Activated CD4-positive, alpha-beta T cell treated with anti-CD3 and anti-CD28 coated beads, Interleukin-2, amount 50 U/mL, for 16 hours (primary cell): ENCODE data around the gene FNDC3A.
"Not testable (repeated sequence)": the region's sequence is repeated elsewhere in the genome, so short reads cannot be mapped to it uniquely, and the experiment has no call there.

Source experiments
- DNase-seq: peaks from one replicate; pipeline ENCODE4 v3.0.0-alpha.2; 2020

FNDC3A gene

DNA sequence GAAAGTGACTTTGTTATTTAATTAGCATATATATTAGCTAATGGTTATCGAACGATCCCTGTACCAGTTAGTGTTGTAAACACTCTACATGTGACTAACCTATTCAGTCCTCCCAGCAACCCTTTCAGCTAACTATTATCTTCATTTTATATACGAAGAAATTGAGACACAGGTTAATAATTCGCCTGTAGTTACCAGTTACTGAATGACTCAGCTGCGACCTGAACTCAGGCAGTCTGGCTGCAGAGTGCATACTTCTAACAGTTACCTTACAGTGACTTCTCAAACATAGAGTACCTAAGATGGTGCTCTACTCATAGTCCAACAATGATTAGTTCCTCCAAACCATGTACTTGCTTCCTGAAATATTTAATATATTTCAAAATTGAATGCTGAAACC, 117.7 kb downstream of the FNDC3A start:
- no peak for DNase-seq

DNA sequence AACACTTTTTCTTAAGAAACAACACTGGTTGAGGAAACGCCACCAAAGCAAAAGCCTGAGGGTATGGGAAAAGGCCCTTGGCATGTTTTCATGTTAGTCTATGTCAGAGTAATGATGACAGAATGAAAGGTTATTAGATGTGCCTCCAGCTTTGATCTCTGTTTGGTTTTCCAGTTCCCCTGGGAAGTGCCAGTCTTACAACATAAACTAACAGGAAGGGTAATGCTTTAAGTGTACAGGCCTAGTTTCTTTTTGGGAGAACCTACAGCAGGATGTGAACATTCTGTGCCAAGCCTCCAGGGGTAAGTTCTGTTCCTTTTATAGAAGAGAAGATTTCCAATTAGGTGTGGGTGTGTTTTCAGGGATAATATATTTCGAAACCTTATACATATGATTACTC, 121.7 kb downstream of the FNDC3A start:
- no peak for DNase-seq

DNA sequence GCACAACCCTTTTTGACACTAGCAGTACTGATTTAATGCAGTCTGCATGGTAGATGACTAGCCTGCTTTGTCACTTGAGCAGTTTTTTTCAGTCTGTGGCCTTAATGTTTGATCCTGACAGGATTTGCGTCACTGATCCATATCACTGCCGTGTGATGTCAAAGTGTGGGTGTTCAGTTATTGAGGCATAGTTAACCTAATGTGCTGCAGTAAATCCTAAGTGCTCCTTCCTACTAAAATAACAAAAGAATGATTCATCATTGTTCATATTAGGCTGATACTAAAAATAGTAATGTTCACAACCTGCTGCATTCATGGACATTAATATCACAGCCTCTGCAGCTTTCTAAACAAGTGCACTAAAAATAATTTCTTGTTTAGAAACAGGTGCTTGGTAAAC, 122.5 kb downstream of the FNDC3A start:
- no peak for DNase-seq

DNA sequence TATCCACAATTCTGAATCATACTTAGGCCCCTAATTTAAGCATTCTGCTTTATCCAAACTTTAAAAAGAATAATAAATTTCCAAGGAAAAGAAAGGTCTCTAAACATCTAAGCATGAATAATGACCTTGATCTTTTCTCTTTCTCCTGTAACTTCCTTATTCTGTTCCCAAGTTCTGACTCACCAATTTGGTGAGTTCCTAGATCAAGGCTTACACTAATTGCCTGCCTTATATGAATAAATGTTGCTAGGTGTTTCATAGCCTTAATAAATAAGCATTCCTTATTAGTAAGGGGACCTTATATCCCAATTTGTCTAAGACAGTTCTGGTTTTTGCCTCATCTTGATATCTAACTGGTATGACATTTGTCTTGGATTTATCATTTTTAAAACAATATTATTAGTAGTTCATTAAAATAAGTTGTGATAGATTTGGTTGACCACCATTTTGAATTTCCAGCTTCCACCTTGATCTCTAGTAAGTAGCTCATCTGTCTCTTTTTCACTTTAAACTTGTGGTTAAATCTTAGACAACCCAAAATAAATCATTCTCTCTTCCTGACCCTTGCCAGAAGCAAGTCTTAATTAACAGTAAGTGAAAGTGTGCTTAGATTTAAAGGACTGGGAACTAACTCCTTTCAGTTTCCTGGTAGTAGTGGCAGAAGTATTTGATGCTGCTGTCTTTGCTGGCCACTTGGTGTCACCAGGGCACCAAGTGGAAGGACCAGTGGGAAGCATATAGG, 123.2 kb downstream of the FNDC3A start:
- DNase-seq: no peak

DNA sequence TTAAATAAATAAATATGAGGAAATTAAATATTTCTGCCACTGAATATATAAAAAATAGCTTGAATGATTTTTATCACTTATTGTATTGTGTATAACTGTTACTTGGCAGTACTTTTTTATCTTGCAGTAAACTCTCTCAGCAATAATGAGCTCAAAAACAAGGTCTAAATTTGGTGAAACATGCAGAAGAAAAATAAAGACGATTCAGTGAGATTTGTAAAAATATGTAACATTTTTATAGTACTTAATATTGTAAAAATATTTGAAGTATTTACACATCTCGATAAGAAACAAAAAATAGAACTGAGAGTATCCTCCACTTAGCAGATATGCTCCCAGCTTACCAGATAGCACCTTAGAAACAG, 123.8 kb downstream of the FNDC3A start:
- DNase-seq: no peak

GRCh38 chr13:49100637-49101570, 125.2 kb downstream of the FNDC3A start:
- no peak for DNase-seq

- DNase-seq: no peak
These were observed 132.5 kb downstream of the FNDC3A start for GRCh38 chr13:49108196-49108595.

DNA sequence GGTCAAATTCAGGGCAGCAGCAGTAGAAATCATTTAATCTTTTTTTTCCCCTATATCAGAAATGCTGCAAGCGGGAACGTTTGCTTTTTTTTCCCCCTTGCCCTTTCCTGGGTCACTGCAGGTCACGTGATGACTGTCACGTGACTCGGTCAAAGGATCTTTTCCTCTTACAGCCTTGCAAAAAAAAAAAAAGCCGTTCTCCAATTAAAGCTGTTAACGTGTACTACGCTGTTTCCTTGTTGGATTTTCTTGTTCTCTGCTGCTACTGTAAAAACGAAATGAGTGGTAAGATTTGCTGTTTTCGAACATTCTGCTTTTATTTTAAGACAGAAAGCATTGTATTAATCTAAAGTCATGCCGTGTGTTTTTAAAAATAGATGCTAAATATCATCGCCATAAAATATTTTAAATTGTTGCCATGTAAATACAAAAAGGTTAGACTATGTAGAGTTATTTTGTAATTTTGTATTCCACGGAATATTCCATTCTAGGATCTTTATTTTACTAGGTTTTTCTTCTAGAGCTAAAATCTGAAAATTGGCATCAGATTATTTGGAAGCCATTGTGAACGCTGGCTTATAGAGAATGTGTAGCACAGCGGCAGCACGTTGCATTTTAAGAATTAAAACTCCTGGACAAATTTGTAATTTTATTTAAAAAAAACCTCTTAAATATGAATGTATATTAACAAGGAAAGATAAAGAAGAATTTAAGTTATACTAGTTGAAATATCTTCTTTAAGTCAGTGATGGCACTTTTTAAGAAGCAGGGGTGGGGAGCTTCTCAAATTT, 134.6 kb downstream of the FNDC3A start:
- peak; percentile 79 for DNase-seq

DNA sequence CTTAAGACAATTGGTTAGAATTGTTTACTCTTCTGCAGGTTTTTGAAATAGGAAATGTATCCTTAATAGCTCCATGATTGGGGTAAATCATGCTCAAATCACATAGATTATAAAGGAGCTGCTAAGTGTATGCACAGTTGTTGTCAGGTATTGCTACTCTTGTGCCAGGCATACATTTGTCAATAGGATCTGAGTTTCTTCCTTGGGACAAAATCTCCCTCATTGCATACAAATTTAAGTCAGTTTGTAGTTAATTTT, 135.1 kb downstream of the FNDC3A start:
- no peak for DNase-seq

GRCh38 chr13:49112782-49113525, 137.2 kb downstream of the FNDC3A start:
- no peak for DNase-seq

DNA sequence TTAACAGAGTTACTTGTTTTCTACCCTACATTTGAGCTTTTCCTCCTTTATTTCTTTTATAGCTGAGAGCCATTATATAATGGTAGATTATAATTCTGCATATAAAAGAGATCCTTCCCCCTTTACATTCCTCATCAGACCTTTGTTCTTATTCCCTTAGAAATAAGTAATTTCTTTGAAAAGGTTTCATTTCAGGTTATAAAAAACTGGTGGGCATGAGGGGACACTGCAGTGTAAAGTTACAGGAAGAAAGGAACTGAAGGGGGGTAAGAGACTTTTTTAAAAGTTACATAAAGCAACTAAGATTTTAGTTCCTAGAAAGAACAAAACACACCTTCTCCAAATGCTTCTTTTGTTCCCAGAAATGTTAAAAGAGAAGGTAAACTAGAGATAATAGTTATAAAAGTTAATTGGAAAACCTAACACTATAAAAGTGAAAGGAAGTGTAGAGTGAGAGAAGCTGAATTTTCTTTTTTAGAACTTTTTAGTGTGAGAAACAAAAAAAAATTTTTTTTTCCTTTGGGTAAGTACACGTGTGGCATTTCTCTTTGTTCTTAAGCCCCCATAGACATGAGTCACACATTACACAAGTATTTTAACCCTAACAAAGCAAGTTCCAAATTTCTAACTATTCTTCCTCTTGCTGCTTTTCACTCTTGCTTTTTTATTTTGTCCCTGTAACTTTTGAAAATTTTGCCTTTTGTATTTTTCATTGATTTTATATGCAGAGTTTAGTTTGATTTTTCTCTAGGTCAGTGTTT, 138.0 kb downstream of the FNDC3A start:
- DNase-seq: no peak

DNA sequence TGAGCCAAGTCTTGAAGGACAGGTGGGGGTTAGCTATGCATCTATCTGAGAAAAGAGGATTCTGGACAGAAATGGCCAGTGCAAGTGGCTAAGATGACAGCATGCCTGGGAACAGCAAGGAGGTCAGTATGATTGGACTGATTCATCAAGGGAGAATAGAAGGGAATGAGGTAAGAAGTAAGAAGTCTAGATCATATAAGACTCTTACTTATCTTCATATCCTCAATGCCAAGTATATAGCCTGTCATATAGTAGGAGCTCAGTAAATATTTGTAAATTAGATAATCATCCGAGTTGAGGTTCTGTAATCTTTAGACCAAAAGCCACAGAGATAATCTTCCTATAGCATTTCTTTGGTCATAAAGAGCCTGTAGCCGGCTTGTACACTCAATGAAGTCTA, 141.2 kb downstream of the FNDC3A start:
- DNase-seq: no peak

DNA sequence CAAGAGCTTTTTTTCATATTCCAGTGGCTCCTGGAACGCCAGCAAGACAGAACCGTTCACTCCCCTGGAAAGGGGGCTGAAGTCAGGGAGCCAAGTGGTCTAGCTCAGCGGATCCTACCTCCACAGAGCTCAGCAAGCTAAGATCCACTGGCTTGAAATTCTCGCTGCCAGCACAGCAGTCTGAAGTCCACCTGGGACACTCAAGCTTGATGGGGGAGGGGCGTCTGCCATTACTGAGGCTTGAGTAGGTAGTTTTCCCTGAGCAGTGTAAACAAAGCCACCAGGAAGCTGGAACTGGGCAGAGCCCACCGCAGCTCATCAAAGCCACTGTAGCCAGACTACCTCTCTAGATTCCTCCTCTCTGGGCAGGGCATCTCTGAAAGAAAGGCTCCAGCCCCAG, 142.7 kb downstream of the FNDC3A start:
- not testable (repeated sequence) for DNase-seq

DNA sequence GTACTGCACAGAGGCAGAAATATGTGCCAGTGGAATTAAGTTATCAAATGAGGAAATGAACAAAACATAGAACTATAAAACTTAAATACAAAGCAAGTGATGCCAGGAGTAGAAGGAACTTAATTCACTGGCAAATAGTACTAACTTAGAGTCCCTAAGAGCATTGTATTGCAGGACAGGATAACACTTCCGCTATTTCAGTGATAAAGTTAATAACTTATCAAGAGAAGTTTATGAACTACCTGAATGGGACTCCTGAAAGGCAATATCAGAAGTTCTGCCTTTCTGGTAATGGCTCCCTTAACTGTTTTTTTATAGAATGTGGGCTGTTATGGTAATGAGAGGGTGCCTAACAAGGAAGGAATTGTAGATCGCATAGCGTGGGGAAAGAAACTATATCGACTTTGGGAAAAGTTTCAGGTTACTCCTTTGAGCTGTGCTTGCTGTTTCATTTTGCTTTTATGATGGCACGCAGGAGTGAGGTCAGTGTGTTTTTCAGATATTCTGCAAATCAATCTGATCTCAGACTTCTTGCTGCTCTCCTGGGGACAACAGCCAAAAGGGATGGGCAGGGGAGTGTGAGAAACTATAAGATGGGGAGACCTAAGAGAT, 149.1 kb downstream of the FNDC3A start:
- DNase-seq: no peak

DNA sequence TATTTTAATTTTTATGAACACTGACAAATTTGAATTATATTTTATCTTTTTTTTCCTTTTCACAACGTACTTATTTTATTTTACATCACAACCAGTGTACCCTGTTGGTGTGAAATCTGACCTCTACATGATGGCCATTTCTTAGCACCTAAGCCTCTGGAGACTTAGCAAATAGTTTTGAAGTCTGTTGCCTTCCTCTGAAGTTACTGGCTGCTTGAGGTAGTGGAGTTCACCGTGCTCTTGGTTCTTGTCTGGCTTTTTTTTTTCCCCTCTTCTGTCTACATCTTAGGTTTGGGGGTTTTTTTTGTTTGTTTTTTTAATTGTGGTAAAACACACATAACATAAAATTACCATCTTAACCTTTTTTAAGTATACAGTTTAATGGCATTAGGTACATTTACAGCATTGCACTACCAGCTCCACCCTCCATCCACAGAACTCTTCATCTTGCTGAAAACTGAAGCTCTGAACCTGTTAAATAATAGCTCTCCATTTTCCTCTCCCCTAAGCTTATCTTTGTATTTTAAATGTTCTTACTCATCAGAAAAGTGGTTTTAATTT, 150.3 kb downstream of the FNDC3A start:
- no peak for DNase-seq

- DNase-seq: no peak
These were observed 156.8 kb downstream of the FNDC3A start for GRCh38 chr13:49132479-49133002.

DNA sequence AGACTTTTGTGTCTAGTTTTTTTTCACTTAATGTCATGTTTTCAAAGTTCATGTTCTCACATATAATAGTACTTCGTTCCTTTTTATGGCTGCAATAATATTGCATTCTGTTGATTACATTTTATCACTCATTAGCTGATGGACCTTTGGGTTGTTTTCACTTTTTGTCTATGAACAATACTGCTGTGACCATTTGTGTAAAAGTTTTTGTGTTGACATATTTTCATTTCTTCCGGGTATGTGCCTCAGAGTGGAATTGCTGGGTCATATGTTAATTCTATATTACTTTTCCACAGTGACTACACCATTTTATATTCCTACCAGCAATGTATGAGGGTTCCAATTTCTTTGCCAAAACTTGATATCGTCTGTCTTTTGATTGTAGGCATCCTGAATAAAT, 158.6 kb downstream of the FNDC3A start:
- no peak for DNase-seq

DNA sequence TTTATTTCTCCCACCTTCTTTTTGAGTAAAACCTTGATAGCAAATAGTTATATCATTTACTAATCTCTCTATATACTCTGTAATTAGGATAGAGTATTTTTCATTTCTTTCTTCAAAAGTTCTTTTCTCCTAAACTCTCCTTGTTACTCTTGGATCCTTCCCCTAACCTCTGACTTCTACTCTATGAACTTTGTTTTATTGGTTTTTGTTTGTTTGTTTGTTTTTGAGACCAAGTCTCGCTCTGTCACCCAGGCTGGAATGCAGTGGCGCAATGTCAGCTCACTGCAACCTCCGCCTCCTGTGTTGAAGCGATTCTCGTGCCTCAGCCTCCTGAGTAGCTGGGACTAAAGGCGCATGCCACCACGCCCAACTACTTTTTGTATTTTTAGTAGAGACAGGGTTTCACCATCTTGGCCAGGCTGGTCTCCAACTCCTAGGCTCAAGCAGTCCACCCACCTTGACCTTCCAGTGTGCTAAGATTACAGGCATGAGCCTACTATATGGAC, 161.5 kb downstream of the FNDC3A start:
- not testable (repeated sequence) for DNase-seq

DNA sequence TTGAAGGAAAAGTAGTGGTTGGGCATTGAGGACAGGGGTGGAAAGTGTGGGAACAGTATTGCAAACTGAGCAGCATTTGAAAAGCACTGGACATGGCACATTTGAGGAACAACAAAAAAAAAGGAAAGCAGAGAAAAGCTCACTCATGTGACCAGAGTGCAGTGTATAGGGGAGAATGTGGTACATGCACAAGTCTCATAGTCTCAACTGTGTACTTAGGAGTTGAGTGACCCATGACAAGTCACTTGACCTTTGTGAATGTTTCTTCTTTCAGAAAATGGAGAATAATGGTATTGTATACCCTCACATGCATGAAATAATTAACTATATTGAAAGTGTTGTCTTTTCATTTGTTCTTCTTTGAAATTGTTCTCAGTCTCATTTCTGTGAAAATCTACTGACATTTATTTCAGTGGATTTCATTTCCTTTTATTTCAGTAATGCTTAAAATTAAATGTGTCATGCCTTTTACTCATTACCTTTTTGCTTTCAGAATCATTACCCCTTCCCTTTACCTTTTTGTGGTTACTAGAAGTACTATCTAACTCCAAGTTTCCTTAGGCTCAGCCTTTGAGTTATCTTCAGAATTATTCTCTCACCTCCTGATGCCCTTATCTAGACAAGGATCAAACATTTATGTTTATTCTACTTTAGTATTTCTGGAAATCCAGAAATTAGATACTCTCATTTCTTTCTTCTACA, 165.3 kb downstream of the FNDC3A start:
- no peak for DNase-seq

GRCh38 chr13:49146950-49147355, 171.2 kb downstream of the FNDC3A start:
- peak; percentile 18 for DNase-seq
